PC-3 (cell line): ENCODE measurements around the gene ZNF740. TPM values are rescaled to one million over a fixed set of nuclear protein-coding genes. Genes with fewer than 3 reads are reported as not detected.
A peak's percentile ranks its signal among the peaks of the same experiment; 100 is the strongest.

ENCODE experiments used
- ATAC-seq: fragments of 200-7000 bp; cut with Tn5 transposase; 2 replicates; pipeline ENCODE4 v1.9.1; 2020; ENCODE audit warnings: mild to moderate bottlenecking, moderate library complexity
- BruUV-seq: library from RNA; stranded (reverse); fragments of 400-500 nt; replicated peaks from 2 replicates; lab custom pipeline; 2021; lab: Mats Ljungman, UMichigan
- CTCF ChIA-PET: fragments of 300-600 bp; sonication (Branson Sonifier 250); formaldehyde crosslinking; loops from one replicate; lab custom pipeline; 2022; ENCODE audit warnings: antibody characterized with exemption; lab: Charles Lee
- POLR2A ChIA-PET: fragments of 300-600 bp; sonication (Branson Sonifier 250); formaldehyde crosslinking; loops from one replicate; lab custom pipeline; 2022; ENCODE audit warnings: antibody characterized with exemption; ENCODE audit not compliant: unreplicated experiment; lab: Charles Lee
- DNase-seq: peaks from one replicate; pipeline ENCODE4 v3.0.0-alpha.2; 2015
- H2AFZ ChIP-seq: fragments of 300-600 bp; sonication (generic); 2 replicates; pipeline ENCODE4 v1.6.0; 2016; ENCODE audit warnings: antibody characterized with exemption, low read length
- H3F3A ChIP-seq: fragments of 300-600 bp; sonication (generic); one replicate; pipeline ENCODE4 v1.6.0; 2017; ENCODE audit warnings: antibody characterized with exemption, low read length, control low read depth, mild to moderate bottlenecking; ENCODE audit not compliant: unreplicated experiment
- H3K27ac ChIP-seq: fragments of 300-600 bp; sonication (generic); 2 replicates; pipeline ENCODE4 v1.5.1; 2016; ENCODE audit warnings: mild to moderate bottlenecking, low read length
- H3K27me3 ChIP-seq: fragments of 300-600 bp; sonication (generic); 2 replicates; pipeline ENCODE4 v1.6.1; 2016; ENCODE audit warnings: low read length, mixed read lengths
- H3K36me3 ChIP-seq: fragments of 300-600 bp; sonication (generic); 2 replicates; pipeline ENCODE4 v1.6.1; 2016; ENCODE audit warnings: low read depth, mixed run types, low read length, mixed read lengths
- H3K4me1 ChIP-seq: fragments of 300-600 bp; sonication (generic); 2 replicates; pipeline ENCODE4 v1.5.1; 2016; ENCODE audit warnings: low read length; ENCODE audit not compliant: insufficient read depth
- H3K4me2 ChIP-seq: fragments of 300-600 bp; sonication (generic); 2 replicates; pipeline ENCODE4 v1.6.0; 2016; ENCODE audit warnings: low read length
- H3K4me3 ChIP-seq: fragments of 300-600 bp; sonication (generic); 2 replicates; pipeline ENCODE4 v1.5.1; 2016; ENCODE audit warnings: mild to moderate bottlenecking, low read length, mixed read lengths
- H3K79me2 ChIP-seq: fragments of 300-600 bp; sonication (generic); 2 replicates; pipeline ENCODE4 v1.6.1; 2017; ENCODE audit warnings: low read length, mixed read lengths
- H3K9ac ChIP-seq: fragments of 300-600 bp; sonication (generic); 2 replicates; pipeline ENCODE4 v1.6.0; 2016; ENCODE audit warnings: mild to moderate bottlenecking, low read length
- H3K9me2 ChIP-seq: fragments of 300-600 bp; sonication (generic); replicated peaks from 2 replicates; pipeline ENCODE4 v1.6.1; 2016; ENCODE audit warnings: mixed run types, low read length, mixed read lengths
- H3K9me3 ChIP-seq: fragments of 300-600 bp; sonication (generic); 2 replicates; pipeline ENCODE4 v1.6.1; 2016; ENCODE audit warnings: low read length, mixed read lengths
- H4K20me1 ChIP-seq: fragments of 300-600 bp; sonication (generic); 2 replicates; pipeline ENCODE4 v1.6.1; 2016; ENCODE audit warnings: low read length, mixed read lengths
- CTCF ChIP-seq: fragments of 300-600 bp; sonication (generic); conservative IDR thresholded peaks from 2 replicates; pipeline ENCODE4 v1.5.1; 2017; ENCODE audit warnings: antibody characterized with exemption, low read depth, mild to moderate bottlenecking, low read length
- EZH2 ChIP-seq: fragments of 300-600 bp; sonication (generic); IDR thresholded peaks from one replicate; pipeline ENCODE4 v1.6.1; 2017; ENCODE audit warnings: antibody characterized with exemption, mild to moderate bottlenecking, low read length; ENCODE audit not compliant: unreplicated experiment
- EZH2phosphoT487 ChIP-seq: fragments of 300-600 bp; sonication (generic); IDR thresholded peaks from 2 replicates; pipeline ENCODE4 v1.6.1; 2018; ENCODE audit warnings: mild to moderate bottlenecking, antibody characterized with exemption, low read length, borderline replicate concordance
- intact Hi-C: fragments of 100-400 bp; cut with micrococcal nuclease; formaldehyde crosslinking; loops from 2 replicates; pipeline ENCODE4 v1.9.0; 2023
- total RNA-seq: library from RNA; depleted of rRNA; stranded (reverse); fragments of >200 nt; gene quantifications from 2 replicates; pipeline ENCODE4 v1.2.3, GENCODE V29; 2014

Gene ZNF740
- total RNA-seq, 1 experiment from 2014 or later: 12.3 TPM

- H3K9me2 ChIP-seq: no peaks in the 10 kb centered on the region
- H3K4me1 ChIP-seq: peaks cover 46% of the 10 kb centered on the region
- TSS peak; percentile 66 for BruUV-seq
- peak overlapping the region; percentile 75 for H3K4me2 ChIP-seq
- no peaks in the 10 kb centered on the region for H4K20me1 ChIP-seq
- H2AFZ ChIP-seq: peak overlapping the region; percentile 83
- TF ChIP-seq CTCF (no peak), EZH2phosphoT487 (no peak), EZH2 (no peak)
- H3K79me2 ChIP-seq: peaks cover 36% of the 10 kb centered on the region
- POLR2A ChIA-PET: no interaction called here
- H3K9me3 ChIP-seq: no peaks in the 10 kb centered on the region
- H3K36me3 ChIP-seq: no peaks in the 10 kb centered on the region
- peak; percentile 49 for DNase-seq
- peak overlapping the region; percentile 62 for H3K4me3 ChIP-seq
- peak; percentile 65 for ATAC-seq
- peaks cover 3% of the 10 kb centered on the region for H3F3A ChIP-seq
- H3K27me3 ChIP-seq: no peaks in the 10 kb centered on the region
- intact Hi-C loops: no loop called here
- CTCF ChIA-PET: no interaction called here
- H3K27ac ChIP-seq: peak overlapping the region; percentile 73
- peak overlapping the region; percentile 29 for H3K9ac ChIP-seq
Observed at GRCh38 chr12:53232646-53233461, 52.3 kb downstream of the ZNF740 start.

- Histone ChIP-seq H3K9me2 (no peaks in the 10 kb centered on the region), H3K27me3 (no peaks in the 10 kb centered on the region), H3F3A (peaks cover 3% of the 10 kb centered on the region), H3K4me1 (peaks cover 46% of the 10 kb centered on the region), H3K36me3 (no peaks in the 10 kb centered on the region), H4K20me1 (no peaks in the 10 kb centered on the region), H3K4me3 (no peak overlapping the region), H3K4me2 (peak overlapping the region; percentile 75), H3K9me3 (no peaks in the 10 kb centered on the region), H3K9ac (no peak overlapping the region), H3K79me2 (peaks cover 29% of the 10 kb centered on the region), H3K27ac (no peak overlapping the region), H2AFZ (no peak overlapping the region)
- TF ChIP-seq CTCF: no peak
- no peak for TF ChIP-seq EZH2phosphoT487
- TF ChIP-seq EZH2: no peak
- POLR2A ChIA-PET: no interaction called here
- DNase-seq: no peak
- no peak for ATAC-seq
- no TSS peak for BruUV-seq
- intact Hi-C loops: no loop called here
- CTCF ChIA-PET: no interaction called here
Observed at GRCh38 chr12:53233671-53234121, 53.2 kb downstream of the ZNF740 start.

GRCh38 chr12:53234271-53234914 lies 53.9 kb downstream of the ZNF740 start:
- ATAC-seq (no peak), DNase-seq (no peak)
- no peaks in the 10 kb centered on the region for H3K27me3 ChIP-seq
- peaks cover 3% of the 10 kb centered on the region for H3F3A ChIP-seq
- H3K9me3 ChIP-seq: no peaks in the 10 kb centered on the region
- no peaks in the 10 kb centered on the region for H4K20me1 ChIP-seq
- peaks cover 40% of the 10 kb centered on the region for H3K4me1 ChIP-seq
- TF ChIP-seq CTCF (no peak), EZH2phosphoT487 (no peak), EZH2 (no peak)
- H3K79me2 ChIP-seq: peaks cover 22% of the 10 kb centered on the region
- H3K4me2 ChIP-seq: no peak overlapping the region
- BruUV-seq: no TSS peak
- H3K36me3 ChIP-seq: no peaks in the 10 kb centered on the region
- no peak overlapping the region for H3K9ac ChIP-seq
- POLR2A ChIA-PET: no interaction called here
- H3K4me3 ChIP-seq: no peak overlapping the region
- H3K27ac ChIP-seq: no peak overlapping the region
- no peak overlapping the region for H2AFZ ChIP-seq
- intact Hi-C loops: no loop called here
- CTCF ChIA-PET: no interaction called here
- H3K9me2 ChIP-seq: no peaks in the 10 kb centered on the region
